HepG2 (cell line): ENCODE measurements around the gene COLQ. TPM values are rescaled to one million over a fixed set of nuclear protein-coding genes. Genes with fewer than 3 reads are reported as not detected.

Source experiments
- CEBPB ChIP-seq: IDR thresholded peaks from 2 replicates; pipeline ENCODE4 v1.6.1; 2011; ENCODE audit warnings: low read depth, low read length, improper control_type of control experiment, borderline replicate concordance
- MIER3 ChIP-seq: IDR thresholded peaks from 2 replicates; pipeline ENCODE4 v1.6.1; 2016; ENCODE audit warnings: missing compliant biosample characterization, borderline replicate concordance
- NFIC ChIP-seq: IDR thresholded peaks from 2 replicates; pipeline ENCODE4 v1.6.1; 2012; ENCODE audit warnings: mild to moderate bottlenecking, low read length, inconsistent platforms
- RFX5 ChIP-seq: IDR thresholded peaks from 2 replicates; pipeline ENCODE4 v1.6.1; 2011; ENCODE audit warnings: low read depth, low read length, improper control_type of control experiment
- SOX13 ChIP-seq, 3 experiments: fragments of 450-650 bp in 1 of 3; sonication (generic) in 1 of 3; formaldehyde crosslinking in 1 of 3; IDR thresholded peaks in 2 of 3; conservative IDR thresholded peaks in 1 of 3; 2 replicates each; pipeline versions ENCODE4 v1.5.0 to v1.6.1; 2016 to 2020; ENCODE audit warnings: antibody characterized with exemption in 1 of 3, mild to moderate bottlenecking in 1 of 3, missing compliant biosample characterization in 1 of 3, missing genetic modification reagents in 1 of 3, moderate library complexity in 1 of 3
- SPEN ChIP-seq: sonication (generic); formaldehyde crosslinking; IDR thresholded peaks from 2 replicates; pipeline ENCODE4 v1.5.1; 2020; ENCODE audit warnings: low read depth, mild to moderate bottlenecking, missing genetic modification reagents
- ZBTB4 ChIP-seq: sonication (generic); formaldehyde crosslinking; IDR thresholded peaks from 2 replicates; pipeline ENCODE4 v1.4.0; 2020; ENCODE audit warnings: missing genetic modification reagents, mild to moderate bottlenecking, borderline replicate concordance
- ZNF337 ChIP-seq: sonication (generic); formaldehyde crosslinking; IDR thresholded peaks from 2 replicates; pipeline ENCODE4 v1.5.1; 2020; ENCODE audit warnings: missing genetic modification reagents, low read depth, mild to moderate bottlenecking, borderline replicate concordance
- ZNF580 ChIP-seq: IDR thresholded peaks from 2 replicates; pipeline ENCODE4 v1.6.1; 2016; ENCODE audit warnings: low read depth, borderline replicate concordance
- ZNF646 ChIP-seq: sonication (generic); formaldehyde crosslinking; IDR thresholded peaks from 2 replicates; pipeline ENCODE4 v1.9.0; 2021; ENCODE audit warnings: mild to moderate bottlenecking, missing genetic modification reagents
- ZNF652 ChIP-seq: IDR thresholded peaks from 2 replicates; pipeline ENCODE4 v1.6.1; 2016; ENCODE audit warnings: low read depth, borderline replicate concordance
- ZNF75D ChIP-seq: sonication (generic); formaldehyde crosslinking; IDR thresholded peaks from 2 replicates; pipeline ENCODE4 v1.8.1; 2023; ENCODE audit warnings: missing genetic modification reagents, mild to moderate bottlenecking, borderline replicate concordance
- polyA plus RNA-seq, 8 experiments: library from polyadenylated mRNA; depleted of rRNA in 3 of 8; stranded (reverse) in 7 of 8; unstranded in 1 of 8; fragments of >200 nt; fragmentation: Illumina TruSeq in 4 of 8; extraction: Trizol in 4 of 8; gene quantifications; 2 replicates each; pipeline versions ENCODE4 v1.2.1 to v1.2.3, GENCODE V29; 2011 to 2016; ENCODE audit warnings: low read depth in 4 of 8, missing spikeins in 1 of 8, mixed read lengths in 1 of 8; ENCODE audit not compliant: insufficient read depth in 1 of 8
- total RNA-seq, 5 experiments: library from RNA; depleted of rRNA; stranded (reverse); fragments of >200 nt; fragmentation: Illumina TruSeq; extraction: Trizol; gene quantifications; 2 replicates each; pipeline ENCODE4 v1.2.3, GENCODE V29; 2016; ENCODE audit warnings: low read depth in 1 of 5
- TF ChIP-seq, protein P1 (sequence below), 2 experiments: IDR thresholded peaks; 2 replicates each; pipeline ENCODE4 v1.6.1; 2011 to 2012; ENCODE audit warnings: low read length in 2 of 2, borderline replicate concordance in 1 of 2, low read depth in 1 of 2, mild to moderate bottlenecking in 1 of 2, moderate library complexity in 1 of 2

Gene COLQ
- total and polyA plus RNA-seq, 2 of the 13 experiments (the other 11 are each of a cell fraction or from before 2014, with no cell fraction given), result 0.31 to 0.46 TPM

- TF ChIP-seq MIER3 (CRISPR knock-in tag) (no peak; the same call in 1 of the 2 replicates), SPEN (CRISPR knock-in tag) (peak; percentile 64; the same call in 1 of the 2 replicates), NFIC (no peak), CEBPB (no peak), ZNF652 (CRISPR knock-in tag) (no peak), ZBTB4 (CRISPR knock-in tag) (peak; percentile 20; the same call in 1 of the 2 replicates), SOX13 (IDR thresholded peaks at IDR 0.05) (no peak), SOX13 (CRISPR knock-in tag; conservative IDR thresholded peaks at IDR 0.05 in 1 of 2, IDR thresholded peaks at IDR 0.05 in 1 of 2) (no peak), ZNF75D (CRISPR knock-in tag) (no peak), RFX5 (no peak), ZNF646 (CRISPR knock-in tag) (no peak), ZNF337 (0 out of 2 replicates have a peak, but pooled peaks have one; percentile 43), ZNF580 (CRISPR knock-in tag) (peak; percentile 38; the same call in 1 of the 2 replicates)
- TF ChIP-seq, protein P1, sequence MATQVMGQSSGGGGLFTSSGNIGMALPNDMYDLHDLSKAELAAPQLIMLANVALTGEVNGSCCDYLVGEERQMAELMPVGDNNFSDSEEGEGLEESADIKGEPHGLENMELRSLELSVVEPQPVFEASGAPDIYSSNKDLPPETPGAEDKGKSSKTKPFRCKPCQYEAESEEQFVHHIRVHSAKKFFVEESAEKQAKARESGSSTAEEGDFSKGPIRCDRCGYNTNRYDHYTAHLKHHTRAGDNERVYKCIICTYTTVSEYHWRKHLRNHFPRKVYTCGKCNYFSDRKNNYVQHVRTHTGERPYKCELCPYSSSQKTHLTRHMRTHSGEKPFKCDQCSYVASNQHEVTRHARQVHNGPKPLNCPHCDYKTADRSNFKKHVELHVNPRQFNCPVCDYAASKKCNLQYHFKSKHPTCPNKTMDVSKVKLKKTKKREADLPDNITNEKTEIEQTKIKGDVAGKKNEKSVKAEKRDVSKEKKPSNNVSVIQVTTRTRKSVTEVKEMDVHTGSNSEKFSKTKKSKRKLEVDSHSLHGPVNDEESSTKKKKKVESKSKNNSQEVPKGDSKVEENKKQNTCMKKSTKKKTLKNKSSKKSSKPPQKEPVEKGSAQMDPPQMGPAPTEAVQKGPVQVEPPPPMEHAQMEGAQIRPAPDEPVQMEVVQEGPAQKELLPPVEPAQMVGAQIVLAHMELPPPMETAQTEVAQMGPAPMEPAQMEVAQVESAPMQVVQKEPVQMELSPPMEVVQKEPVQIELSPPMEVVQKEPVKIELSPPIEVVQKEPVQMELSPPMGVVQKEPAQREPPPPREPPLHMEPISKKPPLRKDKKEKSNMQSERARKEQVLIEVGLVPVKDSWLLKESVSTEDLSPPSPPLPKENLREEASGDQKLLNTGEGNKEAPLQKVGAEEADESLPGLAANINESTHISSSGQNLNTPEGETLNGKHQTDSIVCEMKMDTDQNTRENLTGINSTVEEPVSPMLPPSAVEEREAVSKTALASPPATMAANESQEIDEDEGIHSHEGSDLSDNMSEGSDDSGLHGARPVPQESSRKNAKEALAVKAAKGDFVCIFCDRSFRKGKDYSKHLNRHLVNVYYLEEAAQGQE (IDR thresholded peaks at IDR 0.05; ENCODE audit: borderline replicate concordance in 1 of 2, low read depth in 1 of 2, low read length in 2 of 2), result 0 out of 4 replicates have a peak, but pooled peaks of 1 of the 2 experiments have one; percentile 10
Measured at GRCh38 chr3:15427182-15427880, 94.2 kb downstream of the COLQ start, which contains the start of the genes EAF1 and METTL6 (continued).
